ENCODE results near the gene C2orf68. TPM values are rescaled to one million over a fixed set of nuclear protein-coding genes. Genes with fewer than 3 reads are reported as not detected.

Gene C2orf68
- total and polyA plus RNA-seq, 2 of the 13 experiments (the other 11 are each of a cell fraction or from before 2014, with no cell fraction given): 47.1 to 77.4 TPM

- no peak for TF ChIP-seq ZNF543 (CRISPR knock-in tag; IDR thresholded peaks at IDR 0.05)
- no peak for TF ChIP-seq TBP (CRISPR knock-in tag; IDR thresholded peaks at IDR 0.05)
- TF ChIP-seq ATF2 (CRISPR knock-in tag; IDR thresholded peaks at IDR 0.05): no peak
- no peak for TF ChIP-seq NONO (IDR thresholded peaks at IDR 0.05)
- TF ChIP-seq NONO (CRISPR knock-in tag; conservative IDR thresholded peaks at IDR 0.05): no peak
- TF ChIP-seq FOXC1 (CRISPR knock-in tag; IDR thresholded peaks at IDR 0.05; ENCODE audit: borderline replicate concordance): no peak
- TF ChIP-seq RFX1 (IDR thresholded peaks at IDR 0.05): no peak
- TF ChIP-seq ZNF407 (CRISPR knock-in tag; IDR thresholded peaks at IDR 0.05; ENCODE audit: not compliant biosample characterization): no peak
- no peak for TF ChIP-seq ZNF891 (CRISPR knock-in tag; IDR thresholded peaks at IDR 0.05)
- TF ChIP-seq ATF1 (CRISPR knock-in tag; IDR thresholded peaks at IDR 0.05): no peak
- TF ChIP-seq PPARG (CRISPR knock-in tag; conservative IDR thresholded peaks at IDR 0.05): no peak; the same call in 1 of the 2 replicates
- no peak for TF ChIP-seq HMGXB3 (CRISPR knock-in tag; IDR thresholded peaks at IDR 0.05; ENCODE audit: borderline replicate concordance)
- TF ChIP-seq AGO1 (IDR thresholded peaks at IDR 0.05; ENCODE audit: low read depth, low read length, poor library complexity, severe bottlenecking): no peak
- TF ChIP-seq BHLHE40 (IDR thresholded peaks at IDR 0.05; ENCODE audit: low read length): no peak
- TF ChIP-seq SRF (IDR thresholded peaks at IDR 0.05; ENCODE audit: low read depth, low read length): no peak
These were observed 18.8 kb downstream of the C2orf68 start (continued) for GRCh38 chr2:85593023-85593422.
